RCC 7860 (cell line): ENCODE measurements around the gene SFXN2.
"Not testable (repeated sequence)": the region's sequence is repeated elsewhere in the genome, so short reads cannot be mapped to it uniquely, and the experiment has no call there.

ENCODE experiments used
- DNase-seq: peaks from one replicate; pipeline ENCODE4 v3.0.0-alpha.2; 2015; ENCODE audit warnings: low spot score
- FAIRE-seq: peaks from 2 replicates; lab custom pipeline; 2012; peaks lifted over from hg19 to GRCh38; lab: Jason Lieb, UNC

SFXN2 gene

GRCh38 chr10:102714621-102715455 lies at the start of gene SFXN2:
SFXN2 (plus strand) TSS chr10:102714636; CDS start chr10:102726637, 12,001 bp downstream.
- FAIRE-seq (no peak), DNase-seq (no peak)

GRCh38 chr10:102665904-102666509 lies 48.4 kb upstream of the SFXN2 start:
- FAIRE-seq: peak; percentile 87
- DNase-seq: peak; percentile 77

GRCh38 chr10:102667411-102667810 lies 47.0 kb upstream of the SFXN2 start:
- DNase-seq, FAIRE-seq: not testable (repeated sequence)

- no peak for FAIRE-seq
- DNase-seq: no peak
Measured at GRCh38 chr10:102668326-102669107, 45.9 kb upstream of the SFXN2 start.

GRCh38 chr10:102669206-102670064 lies 45.0 kb upstream of the SFXN2 start:
- peak; percentile 66 for DNase-seq
- FAIRE-seq: peak; percentile 43

- no peak for FAIRE-seq
- DNase-seq: no peak
Measured at GRCh38 chr10:102670065-102670670, 44.3 kb upstream of the SFXN2 start.

GRCh38 chr10:102670871-102671434 lies 43.5 kb upstream of the SFXN2 start:
- no peak for DNase-seq

GRCh38 chr10:102673236-102673818 lies 41.1 kb upstream of the SFXN2 start:
- DNase-seq: no peak

More at GRCh38 chr10:102670871-102671434, 43.5 kb upstream of the SFXN2 start:
- FAIRE-seq: no peak

GRCh38 chr10:102673819-102674511 lies 40.5 kb upstream of the SFXN2 start:
- FAIRE-seq (no peak), DNase-seq (peak; percentile 22)

More at GRCh38 chr10:102673236-102673818, 41.1 kb upstream of the SFXN2 start:
- FAIRE-seq: no peak

GRCh38 chr10:102674566-102674965 lies 39.9 kb upstream of the SFXN2 start:
- FAIRE-seq (no peak), DNase-seq (no peak)

- DNase-seq (peak; percentile 8), FAIRE-seq (no peak)
Measured at GRCh38 chr10:102675011-102675665, 39.3 kb upstream of the SFXN2 start.

- FAIRE-seq (peak; percentile 92), DNase-seq (peak; percentile 88)
Measured at GRCh38 chr10:102675666-102676533, 38.5 kb upstream of the SFXN2 start.

- DNase-seq (no peak), FAIRE-seq (no peak)
Measured at GRCh38 chr10:102676534-102677315, 37.7 kb upstream of the SFXN2 start.

- DNase-seq: no peak
- no peak for FAIRE-seq
Measured at GRCh38 chr10:102677331-102678067, 36.9 kb upstream of the SFXN2 start.

GRCh38 chr10:102678068-102678400 lies 36.4 kb upstream of the SFXN2 start:
- DNase-seq (no peak), FAIRE-seq (no peak)

- FAIRE-seq: no peak
Measured at GRCh38 chr10:102678842-102679289, 35.6 kb upstream of the SFXN2 start.

More at GRCh38 chr10:102678842-102679289, 35.6 kb upstream of the SFXN2 start:
- DNase-seq: peak; percentile 32
